ENCODE results near the gene MTHFR.

The MTHFR gene

DNA sequence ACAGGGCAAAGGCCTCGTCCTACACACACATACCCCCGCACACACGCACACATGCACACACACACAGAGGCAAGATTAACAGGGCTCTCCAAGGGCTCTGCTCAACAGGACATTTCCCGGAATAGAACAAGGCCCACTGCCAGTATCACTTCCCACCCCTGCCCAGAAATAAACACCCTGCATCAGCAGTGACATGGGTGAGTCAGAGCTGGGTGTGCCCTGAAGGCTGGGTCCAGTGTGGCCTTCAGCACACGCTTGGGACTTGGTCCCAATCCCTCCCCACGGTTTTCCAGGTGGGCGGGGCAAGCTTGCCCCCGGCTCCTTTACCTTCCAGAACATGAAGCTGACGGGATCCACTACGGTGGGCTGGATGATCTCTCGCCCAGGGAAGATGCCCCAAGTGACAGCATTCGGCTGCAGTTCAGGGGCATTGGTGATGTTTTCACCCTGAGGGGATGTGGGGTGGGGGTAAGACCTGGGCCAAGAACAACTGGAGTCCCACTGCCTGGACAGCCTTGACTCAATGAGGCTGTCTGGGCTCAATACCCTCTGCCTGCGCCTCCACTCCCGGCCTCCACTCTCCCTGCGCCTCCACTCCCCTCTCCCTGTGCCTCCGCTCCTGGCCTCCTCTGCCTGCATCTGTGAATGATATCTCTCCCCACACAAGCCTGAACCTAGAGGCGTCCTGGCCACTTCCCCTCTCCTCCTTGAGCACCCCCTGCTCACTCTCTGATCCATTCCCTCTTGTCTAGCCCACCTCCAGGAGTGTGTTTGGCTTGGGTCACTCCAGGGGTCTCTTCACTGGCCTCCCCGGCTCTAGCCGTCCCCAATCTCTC is 14.7 kb downstream of the MTHFR start:
- TF ChIP-seq POLR2AphosphoS5 (IDR thresholded peaks at IDR 0.05; ENCODE audit: low read depth): no peak
- TF ChIP-seq, protein P1, sequence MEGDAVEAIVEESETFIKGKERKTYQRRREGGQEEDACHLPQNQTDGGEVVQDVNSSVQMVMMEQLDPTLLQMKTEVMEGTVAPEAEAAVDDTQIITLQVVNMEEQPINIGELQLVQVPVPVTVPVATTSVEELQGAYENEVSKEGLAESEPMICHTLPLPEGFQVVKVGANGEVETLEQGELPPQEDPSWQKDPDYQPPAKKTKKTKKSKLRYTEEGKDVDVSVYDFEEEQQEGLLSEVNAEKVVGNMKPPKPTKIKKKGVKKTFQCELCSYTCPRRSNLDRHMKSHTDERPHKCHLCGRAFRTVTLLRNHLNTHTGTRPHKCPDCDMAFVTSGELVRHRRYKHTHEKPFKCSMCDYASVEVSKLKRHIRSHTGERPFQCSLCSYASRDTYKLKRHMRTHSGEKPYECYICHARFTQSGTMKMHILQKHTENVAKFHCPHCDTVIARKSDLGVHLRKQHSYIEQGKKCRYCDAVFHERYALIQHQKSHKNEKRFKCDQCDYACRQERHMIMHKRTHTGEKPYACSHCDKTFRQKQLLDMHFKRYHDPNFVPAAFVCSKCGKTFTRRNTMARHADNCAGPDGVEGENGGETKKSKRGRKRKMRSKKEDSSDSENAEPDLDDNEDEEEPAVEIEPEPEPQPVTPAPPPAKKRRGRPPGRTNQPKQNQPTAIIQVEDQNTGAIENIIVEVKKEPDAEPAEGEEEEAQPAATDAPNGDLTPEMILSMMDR (IDR thresholded peaks at IDR 0.05; ENCODE audit: insufficient read depth, low read length): no peak
- TF ChIP-seq, protein P2, sequence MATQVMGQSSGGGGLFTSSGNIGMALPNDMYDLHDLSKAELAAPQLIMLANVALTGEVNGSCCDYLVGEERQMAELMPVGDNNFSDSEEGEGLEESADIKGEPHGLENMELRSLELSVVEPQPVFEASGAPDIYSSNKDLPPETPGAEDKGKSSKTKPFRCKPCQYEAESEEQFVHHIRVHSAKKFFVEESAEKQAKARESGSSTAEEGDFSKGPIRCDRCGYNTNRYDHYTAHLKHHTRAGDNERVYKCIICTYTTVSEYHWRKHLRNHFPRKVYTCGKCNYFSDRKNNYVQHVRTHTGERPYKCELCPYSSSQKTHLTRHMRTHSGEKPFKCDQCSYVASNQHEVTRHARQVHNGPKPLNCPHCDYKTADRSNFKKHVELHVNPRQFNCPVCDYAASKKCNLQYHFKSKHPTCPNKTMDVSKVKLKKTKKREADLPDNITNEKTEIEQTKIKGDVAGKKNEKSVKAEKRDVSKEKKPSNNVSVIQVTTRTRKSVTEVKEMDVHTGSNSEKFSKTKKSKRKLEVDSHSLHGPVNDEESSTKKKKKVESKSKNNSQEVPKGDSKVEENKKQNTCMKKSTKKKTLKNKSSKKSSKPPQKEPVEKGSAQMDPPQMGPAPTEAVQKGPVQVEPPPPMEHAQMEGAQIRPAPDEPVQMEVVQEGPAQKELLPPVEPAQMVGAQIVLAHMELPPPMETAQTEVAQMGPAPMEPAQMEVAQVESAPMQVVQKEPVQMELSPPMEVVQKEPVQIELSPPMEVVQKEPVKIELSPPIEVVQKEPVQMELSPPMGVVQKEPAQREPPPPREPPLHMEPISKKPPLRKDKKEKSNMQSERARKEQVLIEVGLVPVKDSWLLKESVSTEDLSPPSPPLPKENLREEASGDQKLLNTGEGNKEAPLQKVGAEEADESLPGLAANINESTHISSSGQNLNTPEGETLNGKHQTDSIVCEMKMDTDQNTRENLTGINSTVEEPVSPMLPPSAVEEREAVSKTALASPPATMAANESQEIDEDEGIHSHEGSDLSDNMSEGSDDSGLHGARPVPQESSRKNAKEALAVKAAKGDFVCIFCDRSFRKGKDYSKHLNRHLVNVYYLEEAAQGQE (IDR thresholded peaks at IDR 0.05; ENCODE audit: insufficient replicate concordance, low read depth): no peak
- H3K27me3 ChIP-seq (ENCODE audit: insufficient read depth, poor library complexity, severe bottlenecking): no peaks in the 10 kb centered on the region
- H3K4me3 ChIP-seq (replicated peaks; ENCODE audit: insufficient read depth, low read length): no peak overlapping the region
- no peak for DNase-seq (ENCODE audit: low read depth in 1 of 2, low spot score in 1 of 2)
- no peak overlapping the region for H3K27ac ChIP-seq (replicated peaks)

DNA sequence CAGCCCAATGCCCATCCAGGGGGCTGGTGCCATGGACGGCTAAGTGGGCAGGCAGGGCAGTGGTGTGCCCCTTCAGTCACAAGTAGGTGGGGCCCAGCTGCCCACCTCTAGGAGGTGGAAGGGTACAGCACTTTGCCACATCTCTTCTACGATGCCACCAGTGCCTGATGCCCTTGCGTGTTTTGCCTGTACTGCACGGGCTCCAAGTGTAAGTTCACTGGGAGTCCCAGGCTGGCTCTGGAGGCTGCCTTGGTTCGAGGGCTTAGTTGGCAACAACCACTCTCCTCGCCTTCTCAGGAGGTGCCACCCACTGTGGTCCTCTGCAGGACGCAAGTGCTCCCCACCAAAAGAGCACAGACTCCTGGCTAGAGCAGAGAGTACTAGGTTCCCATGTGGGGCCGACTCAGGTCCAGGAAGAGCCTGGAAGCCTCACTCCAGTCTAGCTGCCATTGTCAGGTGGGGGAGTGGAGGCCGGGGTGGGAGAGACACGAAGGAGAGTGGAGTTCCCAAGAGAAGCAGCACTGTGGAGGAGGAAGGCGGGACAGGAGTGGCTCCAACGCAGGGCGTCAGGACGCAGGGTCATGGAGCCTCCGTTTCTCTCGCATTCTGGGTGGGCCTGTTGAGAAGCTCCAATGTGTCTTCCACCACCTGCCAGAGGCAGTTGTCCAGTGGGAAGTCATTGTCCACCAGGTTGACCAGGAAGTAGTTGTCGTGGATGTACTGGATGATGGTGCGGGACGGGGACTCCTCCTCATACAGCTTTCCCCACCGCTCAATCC is 15.5 kb downstream of the MTHFR start:
- Histone ChIP-seq H3K27me3 (ENCODE audit: insufficient read depth, poor library complexity, severe bottlenecking) (no peaks in the 10 kb centered on the region), H3K27ac (replicated peaks) (no peak overlapping the region), H3K4me3 (replicated peaks; ENCODE audit: insufficient read depth, low read length) (no peak overlapping the region)
- no peak for TF ChIP-seq POLR2AphosphoS5 (IDR thresholded peaks at IDR 0.05; ENCODE audit: low read depth)
- no peak for TF ChIP-seq SPI1 (IDR thresholded peaks at IDR 0.05; ENCODE audit: borderline replicate concordance, low read depth)
- TF ChIP-seq, protein P1 (IDR thresholded peaks at IDR 0.05; ENCODE audit: insufficient read depth, low read length): no peak
- TF ChIP-seq, protein P2 (IDR thresholded peaks at IDR 0.05; ENCODE audit: insufficient replicate concordance, low read depth): no peak
- TF ChIP-seq GABPA (IDR thresholded peaks at IDR 0.05; ENCODE audit: low read depth): no peak
- no peak for DNase-seq (ENCODE audit: low read depth in 1 of 2, low spot score in 1 of 2)

DNA sequence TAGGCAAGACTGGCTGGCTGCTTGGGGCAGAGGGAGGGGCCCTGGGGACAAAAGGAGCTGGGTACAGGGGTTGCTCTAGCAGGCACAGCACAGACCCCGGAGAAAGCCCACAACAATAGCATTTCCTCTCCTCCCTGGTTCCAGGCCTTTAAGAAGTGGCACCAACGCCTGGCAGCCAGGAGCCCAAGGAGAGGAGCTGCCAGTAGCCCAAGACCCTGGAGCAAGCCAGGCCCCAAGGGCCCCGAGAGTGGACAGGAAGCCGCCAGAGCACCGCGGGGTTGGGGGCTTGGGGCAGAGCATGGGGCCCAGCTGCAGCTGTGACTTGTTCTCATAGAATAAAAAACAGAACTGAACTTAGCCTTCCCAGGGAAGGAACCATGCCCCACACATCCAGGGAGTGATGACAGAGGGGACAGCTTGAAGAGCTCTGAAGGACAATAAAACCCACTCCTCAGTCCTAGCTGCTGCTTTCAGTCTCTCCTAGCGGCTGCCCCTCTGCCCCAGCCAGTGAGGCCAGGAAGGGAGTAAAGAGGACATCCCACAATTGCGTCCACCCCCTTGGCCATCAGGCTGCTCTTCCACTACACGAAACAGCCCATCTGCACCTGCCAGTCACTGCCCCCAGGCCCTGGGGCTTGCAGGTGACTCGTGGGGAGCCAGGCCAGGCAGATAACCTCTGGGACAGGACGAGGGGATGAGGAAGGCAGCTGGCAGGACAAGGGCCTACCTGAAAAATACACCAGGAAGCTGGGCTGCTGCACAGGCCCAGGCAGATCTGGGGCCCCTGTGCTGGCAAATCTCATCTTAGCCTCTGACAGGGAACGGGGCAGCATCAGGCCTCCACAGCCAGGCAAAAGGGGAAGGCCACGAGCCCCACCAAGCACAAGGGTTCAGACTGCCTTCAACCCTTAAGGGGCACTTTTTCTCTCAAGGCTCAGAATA is 16.4 kb downstream of the MTHFR start:
- H3K27me3 ChIP-seq (ENCODE audit: insufficient read depth, poor library complexity, severe bottlenecking): no peaks in the 10 kb centered on the region
- no peak overlapping the region for H3K27ac ChIP-seq (replicated peaks)
- H3K4me3 ChIP-seq (replicated peaks; ENCODE audit: insufficient read depth, low read length): no peak overlapping the region
- no peak for DNase-seq (ENCODE audit: low read depth in 1 of 2, low spot score in 1 of 2)
- TF ChIP-seq, protein P1 (IDR thresholded peaks at IDR 0.05; ENCODE audit: insufficient read depth, low read length): no peak
- TF ChIP-seq GABPA (IDR thresholded peaks at IDR 0.05; ENCODE audit: low read depth) (no peak), POLR2AphosphoS5 (IDR thresholded peaks at IDR 0.05; ENCODE audit: low read depth) (no peak), SPI1 (IDR thresholded peaks at IDR 0.05; ENCODE audit: borderline replicate concordance, low read depth) (no peak)
- TF ChIP-seq, protein P2 (IDR thresholded peaks at IDR 0.05; ENCODE audit: insufficient replicate concordance, low read depth): no peak

Data from HL-60 (cell line).